ENCODE measurements around the gene HTT-AS.
"Not testable (repeated sequence)": the region's sequence is repeated elsewhere in the genome, so short reads cannot be mapped to it uniquely, and the experiment has no call there.

HTT-AS gene

DNA sequence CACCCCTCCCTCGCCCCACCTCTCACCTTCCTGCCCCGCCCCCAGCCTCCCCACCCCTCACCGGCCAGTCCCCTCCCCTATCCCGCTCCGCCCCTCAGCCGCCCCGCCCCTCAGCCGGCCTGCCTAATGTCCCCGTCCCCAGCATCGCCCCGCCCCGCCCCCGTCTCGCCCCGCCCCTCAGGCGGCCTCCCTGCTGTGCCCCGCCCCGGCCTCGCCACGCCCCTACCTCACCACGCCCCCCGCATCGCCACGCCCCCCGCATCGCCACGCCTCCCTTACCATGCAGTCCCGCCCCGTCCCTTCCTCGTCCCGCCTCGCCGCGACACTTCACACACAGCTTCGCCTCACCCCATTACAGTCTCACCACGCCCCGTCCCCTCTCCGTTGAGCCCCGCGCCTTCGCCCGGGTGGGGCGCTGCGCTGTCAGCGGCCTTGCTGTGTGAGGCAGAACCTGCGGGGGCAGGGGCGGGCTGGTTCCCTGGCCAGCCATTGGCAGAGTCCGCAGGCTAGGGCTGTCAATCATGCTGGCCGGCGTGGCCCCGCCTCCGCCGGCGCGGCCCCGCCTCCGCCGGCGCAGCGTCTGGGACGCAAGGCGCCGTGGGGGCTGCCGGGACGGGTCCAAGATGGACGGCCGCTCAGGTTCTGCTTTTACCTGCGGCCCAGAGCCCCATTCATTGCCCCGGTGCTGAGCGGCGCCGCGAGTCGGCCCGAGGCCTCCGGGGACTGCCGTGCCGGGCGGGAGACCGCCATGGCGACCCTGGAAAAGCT, at the start of gene HTT-AS, which contains the start of gene HTT:
TSS of gene HTT-AS (minus strand) at position 461 of the 768 bp plus-strand sequence.
TSS of gene HTT (plus strand) at position 604 of the 768 bp plus-strand sequence. CDS start at position 749, 145 bp downstream.
- DNase-seq (ENCODE audit: low spot score), result peak; percentile 100

DNA sequence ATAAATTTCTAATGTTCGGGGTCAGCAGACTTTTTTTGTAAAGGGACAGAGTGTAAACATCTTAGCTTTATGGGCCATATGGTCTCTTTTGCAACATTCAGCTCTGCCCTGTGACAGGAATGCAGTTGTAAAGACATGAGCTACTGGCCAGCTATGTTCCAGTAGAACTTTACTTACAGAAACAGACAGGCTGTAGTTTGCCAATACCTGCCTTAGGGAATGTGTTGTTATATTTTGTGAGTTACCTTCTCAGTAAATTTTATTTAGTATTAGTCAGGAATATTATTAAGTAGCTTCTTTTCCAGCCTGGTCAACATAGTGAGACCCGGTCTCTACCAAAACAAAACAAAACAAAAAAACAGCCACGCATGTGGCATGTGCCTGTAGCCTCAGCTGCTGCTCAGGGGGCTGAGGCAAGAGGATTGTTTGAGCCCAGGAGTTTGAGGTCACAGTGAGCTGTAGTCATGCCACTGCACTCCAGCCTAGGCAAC, 48.9 kb upstream of the HTT-AS start:
- DNase-seq (ENCODE audit: low spot score), result peak; percentile 26

DNA sequence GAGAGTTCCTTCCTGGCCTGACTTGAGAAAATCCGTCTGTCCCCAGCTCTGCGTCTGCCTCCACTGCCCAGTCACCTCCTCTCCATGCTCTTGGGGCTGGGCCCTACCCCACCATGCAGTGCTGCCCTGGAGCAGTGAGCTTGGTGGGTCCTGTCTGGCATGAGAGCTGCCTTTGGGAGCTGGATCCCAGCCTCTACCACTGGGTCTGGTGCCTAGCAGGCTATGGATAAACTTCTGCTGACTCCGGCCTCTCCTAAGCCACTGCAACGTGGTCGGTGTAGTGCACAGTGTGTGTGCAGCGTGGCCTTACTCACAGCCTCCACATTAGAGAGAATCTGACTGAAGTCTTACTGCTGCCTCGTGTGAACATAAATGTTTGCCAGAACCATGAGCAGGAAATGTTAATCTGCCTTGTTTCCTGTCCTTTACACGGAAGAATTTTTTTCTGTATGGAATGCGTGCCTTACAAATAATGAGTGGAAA, 47.8 kb upstream of the HTT-AS start:
- no peak for DNase-seq (ENCODE audit: low spot score)

DNA sequence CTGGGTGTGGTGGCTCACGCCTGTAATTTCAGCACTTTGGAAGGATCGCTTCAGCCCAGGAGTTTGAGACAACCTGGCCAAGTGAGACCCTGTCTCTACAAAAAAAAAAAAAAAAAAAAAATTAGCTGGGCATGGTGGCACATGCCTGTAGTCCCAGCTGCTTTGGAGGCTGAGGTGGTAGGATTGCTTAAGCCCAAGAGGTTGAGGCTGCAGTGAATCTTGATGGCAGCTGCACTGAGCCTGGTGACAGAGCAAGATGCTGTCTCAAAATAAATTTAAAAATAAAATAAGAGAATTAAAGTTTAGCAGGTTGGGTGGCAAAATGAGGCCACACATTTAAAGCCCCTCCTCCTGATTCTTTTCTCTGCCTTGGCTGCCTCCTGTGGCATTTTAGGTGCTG, 47.3 kb upstream of the HTT-AS start:
- no peak for DNase-seq (ENCODE audit: low spot score)

DNA sequence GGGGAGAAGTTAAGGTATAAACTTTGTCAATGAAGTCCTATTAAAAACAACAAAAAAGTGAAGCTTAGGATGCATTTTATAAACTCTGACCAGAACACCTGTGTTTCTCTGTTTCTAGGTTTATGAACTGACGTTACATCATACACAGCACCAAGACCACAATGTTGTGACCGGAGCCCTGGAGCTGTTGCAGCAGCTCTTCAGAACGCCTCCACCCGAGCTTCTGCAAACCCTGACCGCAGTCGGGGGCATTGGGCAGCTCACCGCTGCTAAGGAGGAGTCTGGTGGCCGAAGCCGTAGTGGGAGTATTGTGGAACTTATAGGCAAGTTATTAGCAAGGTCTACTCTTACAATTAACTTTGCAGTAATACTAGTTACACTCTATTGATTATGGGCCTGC, 46.8 kb upstream of the HTT-AS start:
- DNase-seq (ENCODE audit: low spot score), result no peak

DNA sequence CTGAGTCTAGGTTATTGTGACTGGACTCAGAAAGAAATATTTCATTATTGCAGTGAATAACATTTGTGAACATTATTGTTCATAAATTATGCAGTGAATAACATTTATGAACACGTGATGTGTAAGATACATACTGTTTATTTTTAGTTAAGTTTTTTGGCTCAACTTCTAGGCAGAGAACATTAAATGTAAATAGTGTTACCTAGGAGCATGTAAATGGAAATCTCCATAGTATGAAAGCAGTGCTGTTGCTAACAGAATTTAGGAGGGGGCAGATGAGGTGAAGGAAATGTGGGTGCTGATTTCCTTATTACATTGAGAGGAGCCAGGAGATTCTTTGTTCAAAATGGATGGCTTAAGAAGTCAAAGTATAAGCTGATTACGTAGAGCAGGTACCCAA, 45.1 kb upstream of the HTT-AS start:
- DNase-seq (ENCODE audit: low spot score), result no peak

DNA sequence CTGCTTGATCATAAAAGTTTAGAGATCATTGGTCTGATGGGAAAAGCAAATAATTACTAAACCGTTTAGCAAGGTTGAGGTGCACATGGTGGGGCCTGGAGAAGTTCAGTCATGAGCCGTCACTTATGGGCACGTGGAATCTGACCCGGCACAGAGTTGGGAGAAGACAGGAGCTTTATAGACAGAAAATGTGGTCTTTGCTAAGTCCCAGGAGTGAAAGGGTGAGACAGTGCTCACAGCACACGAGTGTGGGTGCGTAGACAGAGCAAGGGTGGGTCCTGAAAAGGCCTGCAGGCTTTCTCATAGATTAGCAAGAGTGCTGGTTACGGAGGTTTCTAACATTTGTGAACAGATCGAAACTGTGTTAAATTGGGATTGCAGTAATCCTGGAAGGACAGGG, 44.0 kb upstream of the HTT-AS start:
- no peak for DNase-seq (ENCODE audit: low spot score)

DNA sequence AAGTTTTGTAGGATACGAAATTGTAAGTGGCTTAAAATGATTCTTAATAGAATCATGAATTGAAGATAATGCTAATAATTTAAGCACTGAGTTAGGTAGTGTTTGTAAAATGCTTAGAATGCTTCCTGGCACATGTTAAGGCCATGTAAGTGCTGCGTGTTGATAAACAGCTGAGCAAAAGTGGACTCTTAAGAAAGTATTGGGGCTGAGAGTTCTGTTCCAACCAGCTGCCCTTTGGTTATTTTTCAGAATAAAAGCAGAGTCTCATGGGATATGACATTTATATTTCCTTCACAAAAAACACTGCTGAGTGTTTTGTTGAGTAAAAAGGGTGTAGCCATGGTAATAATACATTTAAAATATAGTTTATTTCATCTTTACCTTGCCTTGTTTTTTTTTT, 42.6 kb upstream of the HTT-AS start:
- DNase-seq (ENCODE audit: low spot score), result no peak

DNA sequence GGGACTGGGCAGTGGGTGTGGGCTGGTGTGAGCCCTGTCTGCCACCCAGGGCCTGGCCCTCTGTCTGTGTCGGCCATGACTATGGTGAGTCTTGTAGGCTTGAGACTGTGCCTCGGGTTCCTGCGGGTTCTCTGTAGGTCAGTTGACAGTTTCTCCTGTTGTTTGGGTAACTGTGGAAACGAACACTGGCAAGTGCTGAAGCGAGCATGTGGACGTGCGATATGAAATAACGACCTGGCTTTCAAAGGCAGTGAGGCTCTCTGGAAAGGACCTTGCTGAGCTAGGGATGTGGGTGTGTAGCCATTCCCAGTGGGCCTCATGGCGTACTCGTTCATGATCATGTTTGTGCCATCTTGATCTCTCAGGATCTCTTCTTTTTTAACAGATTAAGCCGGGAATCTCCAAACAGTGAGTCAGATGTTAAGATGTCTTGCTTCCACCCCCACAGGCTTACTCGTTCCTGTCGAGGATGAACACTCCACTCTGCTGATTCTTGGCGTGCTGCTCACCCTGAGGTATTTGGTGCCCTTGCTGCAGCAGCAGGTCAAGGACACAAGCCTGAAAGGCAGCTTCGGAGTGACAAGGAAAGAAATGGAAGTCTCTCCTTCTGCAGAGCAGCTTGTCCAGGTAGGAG, 41.4 kb upstream of the HTT-AS start:
- DNase-seq (ENCODE audit: low spot score), result peak; percentile 59

DNA sequence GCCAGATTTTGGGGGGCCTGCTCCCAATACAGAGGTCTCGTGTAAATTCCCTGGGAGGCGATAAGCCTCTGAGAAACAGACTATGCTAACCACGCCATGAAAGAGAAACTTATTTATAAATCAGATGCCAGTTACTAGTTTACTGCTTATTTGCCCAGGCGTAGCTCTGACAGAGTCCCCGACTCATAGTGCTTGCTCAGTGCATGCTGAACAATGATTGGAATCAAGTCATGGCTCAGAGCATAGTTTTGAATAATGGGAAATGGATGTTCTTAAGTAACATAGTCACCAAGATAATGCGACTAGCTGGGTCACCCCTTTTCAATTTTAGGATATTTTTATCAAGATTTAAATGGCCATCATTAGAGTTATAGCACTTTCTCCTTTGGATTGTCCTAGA, 40.0 kb upstream of the HTT-AS start:
- DNase-seq (ENCODE audit: low spot score), result no peak

DNA sequence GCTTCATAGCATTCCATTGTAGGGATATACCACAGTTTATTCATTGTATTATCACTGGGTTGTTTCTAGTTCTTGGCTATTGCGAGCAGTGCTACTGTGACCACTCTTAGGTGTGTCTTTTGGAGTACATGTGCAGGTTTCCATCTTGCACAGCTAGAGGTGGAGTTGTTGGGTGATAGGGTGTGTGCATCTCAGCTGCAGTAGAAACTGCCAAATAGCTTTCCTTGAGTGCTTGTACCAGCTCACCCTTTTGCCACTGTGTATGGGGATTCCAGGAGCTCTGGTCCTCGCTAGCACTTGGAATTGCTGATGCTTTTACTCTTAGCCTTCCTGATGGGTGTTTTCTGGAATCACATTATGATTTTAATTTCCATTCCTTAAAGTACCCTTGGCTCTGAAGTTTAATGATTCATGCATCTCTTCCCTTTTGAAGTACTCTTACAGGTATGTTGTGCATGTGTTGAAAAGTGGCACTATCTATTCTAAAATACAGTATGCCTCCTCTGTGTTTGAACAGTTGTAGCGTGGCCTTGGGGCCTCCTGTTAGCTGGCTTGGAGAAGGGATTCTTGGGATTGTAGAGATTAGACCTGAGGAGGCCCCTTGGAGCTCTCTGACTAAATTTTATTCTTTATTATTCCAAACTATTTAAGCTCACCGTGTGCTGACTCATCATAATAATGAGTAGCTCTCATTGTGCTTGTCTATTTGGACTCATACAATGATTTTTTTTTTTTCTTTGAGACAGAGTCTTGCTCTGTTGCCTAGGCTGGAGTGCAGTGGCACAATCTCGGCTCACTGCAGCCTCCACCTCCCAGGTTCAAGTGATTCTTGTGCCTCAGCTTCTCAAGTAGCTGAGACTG, 38.5 kb upstream of the HTT-AS start:
- DNase-seq (ENCODE audit: low spot score), result no peak

DNA sequence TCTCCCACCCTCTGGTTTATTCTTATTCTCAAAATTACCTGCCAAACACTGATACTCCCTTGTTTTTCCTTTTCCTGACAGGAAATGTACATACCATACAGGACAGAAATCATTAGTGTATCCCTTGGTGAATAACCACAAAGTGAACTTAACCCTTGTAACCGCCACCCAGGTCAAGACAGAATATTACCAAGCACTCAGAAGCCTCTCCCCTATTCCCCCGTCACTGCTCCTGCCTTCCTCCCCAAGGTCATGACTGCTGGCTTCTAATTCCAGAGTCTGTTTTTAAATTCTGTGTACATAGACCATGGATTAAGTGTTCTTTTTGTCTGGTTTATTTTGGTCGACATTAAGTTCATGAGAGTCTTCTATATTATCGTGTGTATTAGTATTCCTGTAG, 37.9 kb upstream of the HTT-AS start:
- DNase-seq (ENCODE audit: low spot score), result no peak

DNA sequence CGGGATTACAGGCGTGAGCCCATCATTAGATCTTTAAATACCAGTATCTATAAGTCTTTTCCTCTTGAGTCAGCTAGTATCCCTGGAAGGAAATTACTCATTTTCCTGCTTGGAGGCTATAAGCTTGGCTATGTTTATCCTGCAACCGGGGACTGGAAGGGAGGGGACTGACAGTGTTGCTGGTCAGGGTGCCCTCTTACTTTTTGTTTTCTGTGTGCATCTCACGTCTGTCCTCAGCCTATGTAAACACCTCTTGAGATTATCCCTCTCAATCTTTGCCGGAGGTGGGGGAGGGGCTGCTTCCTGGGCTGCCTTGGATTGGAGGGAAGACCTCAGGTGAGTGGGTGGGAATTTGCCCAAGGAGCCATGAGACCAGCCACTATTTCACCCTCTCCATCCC, 37.1 kb upstream of the HTT-AS start:
- DNase-seq (ENCODE audit: low spot score), result no peak

DNA sequence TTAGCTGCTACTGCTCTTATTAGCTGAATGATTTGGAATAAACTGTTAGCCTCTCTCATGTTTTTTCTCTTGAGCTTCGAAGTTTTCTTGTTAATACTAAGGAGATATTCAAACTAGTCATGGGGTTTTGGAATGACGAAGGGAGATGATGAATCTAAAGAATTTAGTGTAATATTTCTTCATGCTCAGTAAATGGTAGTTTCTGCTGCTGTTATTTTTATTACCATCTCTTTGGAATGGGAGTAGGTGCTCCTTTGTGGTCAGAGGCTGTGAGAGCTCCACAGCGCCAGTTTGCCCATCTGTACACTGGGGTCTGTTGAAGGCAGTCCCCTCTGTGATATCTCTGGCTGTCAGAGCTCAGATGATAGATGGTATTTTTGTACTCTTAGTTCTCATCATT, 33.9 kb upstream of the HTT-AS start:
- peak; percentile 11 for DNase-seq (ENCODE audit: low spot score)

DNA sequence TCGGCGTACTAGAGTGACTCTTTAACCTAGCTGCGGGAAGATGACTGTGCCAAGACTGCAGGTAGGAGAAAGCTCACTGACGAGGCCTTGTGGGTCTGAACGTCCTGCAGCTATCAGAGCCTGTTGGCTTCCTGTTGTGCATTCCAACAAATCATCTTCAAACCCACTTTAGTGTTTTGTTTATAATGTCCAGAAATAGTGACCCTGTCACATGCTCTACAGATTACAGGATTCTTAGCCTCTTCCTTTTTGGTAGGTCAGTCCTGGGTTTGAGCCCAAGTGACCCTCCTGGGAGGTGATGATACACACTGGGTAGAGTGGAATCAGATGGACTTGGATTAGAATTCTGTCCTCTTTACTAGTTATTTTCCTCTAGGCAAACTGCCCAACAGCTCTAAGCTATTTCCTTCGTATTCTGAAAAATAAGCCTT, 33.4 kb upstream of the HTT-AS start:
- peak; percentile 38 for DNase-seq (ENCODE audit: low spot score)

DNA sequence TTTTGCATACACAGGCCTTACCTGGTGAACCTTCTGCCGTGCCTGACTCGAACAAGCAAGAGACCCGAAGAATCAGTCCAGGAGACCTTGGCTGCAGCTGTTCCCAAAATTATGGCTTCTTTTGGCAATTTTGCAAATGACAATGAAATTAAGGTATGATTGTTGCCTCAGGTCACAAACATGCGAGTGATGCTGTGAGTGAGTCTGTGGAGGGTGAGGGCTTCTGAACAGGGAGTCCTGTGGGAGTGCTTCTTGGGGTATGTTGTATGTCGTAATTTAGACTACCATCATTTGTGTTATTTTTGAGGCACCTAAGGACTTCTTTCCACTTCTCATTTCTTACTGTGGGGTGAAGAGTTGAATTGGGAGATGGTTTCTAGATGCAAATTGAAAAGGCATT, 32.9 kb upstream of the HTT-AS start:
- DNase-seq (ENCODE audit: low spot score), result no peak

DNA sequence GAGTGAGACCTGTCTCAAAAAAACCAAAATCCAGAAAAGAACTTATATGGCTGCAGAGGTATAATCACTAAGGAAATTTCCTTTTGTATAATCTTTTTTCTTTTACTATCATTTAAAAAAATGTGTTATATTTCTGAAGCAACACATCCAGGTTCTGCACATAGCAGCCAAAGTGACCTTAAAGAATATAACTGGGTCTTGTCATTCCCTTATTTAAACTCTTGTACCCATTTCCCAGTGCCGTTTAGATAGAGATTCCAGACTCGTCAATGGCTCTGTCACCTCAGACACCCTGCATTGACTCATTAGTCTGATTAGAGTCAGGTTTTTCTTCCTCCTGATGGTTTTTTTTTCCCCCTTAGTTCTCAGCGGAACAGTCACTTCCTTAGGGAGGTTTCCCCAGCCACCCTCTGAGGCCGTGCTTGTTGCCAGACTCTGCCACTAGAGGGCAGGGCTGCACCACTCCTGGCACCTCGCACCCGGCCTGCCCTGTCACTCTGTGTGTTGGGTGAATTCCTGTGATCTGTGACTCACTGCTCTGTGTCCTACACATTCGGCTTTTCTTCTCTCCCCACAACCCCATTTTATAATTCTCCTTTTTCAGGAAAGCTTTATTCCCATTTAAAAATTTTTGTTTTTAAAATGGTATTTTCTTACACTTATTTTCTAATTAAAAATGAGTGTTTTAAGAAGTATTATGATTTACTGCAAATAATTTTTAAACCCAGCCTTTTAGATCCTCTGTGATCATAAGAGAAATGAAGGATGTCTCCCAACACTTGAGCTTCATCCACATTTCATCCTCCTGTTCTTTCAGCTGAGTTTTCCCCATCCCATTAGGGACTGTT, 32.2 kb upstream of the HTT-AS start:
- peak; percentile 95 for DNase-seq (ENCODE audit: low spot score)

DNA sequence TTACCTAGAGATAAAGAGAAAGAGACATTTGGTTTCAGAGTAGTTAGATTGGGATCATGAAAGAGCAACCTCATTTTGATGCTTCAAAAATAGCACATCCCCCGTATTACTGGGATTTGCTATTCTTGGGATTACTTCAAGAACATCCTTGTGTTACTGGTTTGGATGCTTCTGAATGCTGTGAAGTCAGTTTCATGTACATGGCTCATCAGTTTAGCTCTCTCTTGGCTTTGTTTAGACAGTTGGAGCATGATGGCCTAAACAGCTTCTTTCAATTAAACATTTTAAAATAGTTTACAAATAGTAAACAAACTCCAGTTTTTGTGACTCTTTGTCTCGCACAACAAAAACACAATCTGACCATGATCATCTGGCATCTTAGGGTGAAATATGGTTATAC, 24.0 kb upstream of the HTT-AS start:
- DNase-seq (ENCODE audit: low spot score), result no peak

DNA sequence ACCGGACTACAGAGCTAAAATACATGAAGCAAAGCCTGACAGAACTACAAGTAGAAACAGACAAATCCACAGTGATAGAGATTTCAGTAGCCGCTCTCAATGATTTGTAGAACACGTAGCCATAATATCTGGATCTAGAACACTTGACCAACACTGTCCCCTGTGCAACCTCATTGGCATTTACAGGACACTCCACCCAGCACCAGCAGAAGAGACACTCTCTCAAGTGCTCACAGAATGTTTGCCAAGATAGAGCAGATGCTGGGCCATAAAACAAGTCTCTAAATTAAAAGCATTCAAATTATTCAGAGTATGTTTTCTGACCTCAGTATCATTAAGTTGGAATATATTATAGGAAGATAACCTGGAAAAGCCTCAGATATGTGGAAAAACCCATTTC, 21.9 kb upstream of the HTT-AS start:
- no peak for DNase-seq (ENCODE audit: low spot score)

DNA sequence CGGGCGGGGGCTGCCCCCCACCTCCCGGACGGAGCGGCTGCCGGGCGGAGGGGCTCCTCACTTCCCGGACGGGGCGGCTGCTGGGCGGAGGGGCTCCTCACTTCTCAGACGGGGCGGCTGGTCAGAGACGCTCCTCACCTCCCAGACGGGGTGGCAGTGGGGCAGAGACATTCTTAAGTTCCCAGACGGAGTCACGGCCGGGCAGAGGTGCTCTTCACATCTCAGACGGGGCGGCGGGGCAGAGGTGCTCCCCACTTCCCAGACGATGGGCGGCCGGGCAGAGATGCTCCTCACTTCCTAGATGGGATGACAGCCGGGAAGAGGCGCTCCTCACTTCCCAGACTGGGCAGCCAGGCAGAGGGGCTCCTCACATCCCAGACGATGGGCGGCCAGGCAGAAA, 20.4 kb upstream of the HTT-AS start:
- DNase-seq (ENCODE audit: low spot score), result not testable (repeated sequence)

DNA sequence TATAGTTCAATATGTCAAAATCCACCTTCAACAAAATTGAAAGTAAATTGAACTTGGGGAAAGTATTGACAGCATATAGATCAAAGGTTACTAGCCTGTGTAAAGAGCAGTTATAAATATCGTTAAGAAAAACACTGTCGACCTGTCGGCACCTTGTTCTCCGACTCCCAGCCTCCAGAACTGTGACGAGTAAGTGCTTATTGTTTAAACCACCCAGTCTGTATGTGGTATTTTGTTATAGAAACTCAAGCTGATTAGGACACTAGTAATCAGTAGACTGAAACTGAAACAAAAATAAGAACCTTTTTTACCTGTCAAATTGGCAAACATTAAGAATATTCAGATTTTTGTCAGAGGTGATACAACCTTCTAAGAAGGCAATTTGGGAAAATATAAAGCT, 17.1 kb upstream of the HTT-AS start:
- no peak for DNase-seq (ENCODE audit: low spot score)

Measured in GM03348 (cell line).